Mesothelial cell of epicardium (in vitro differentiated cells): ENCODE data around the gene NCKAP5. TPM values are rescaled to one million over a fixed set of nuclear protein-coding genes. Genes with fewer than 3 reads are reported as not detected.

Source experiments
- DNase-seq, 2 experiments: peaks; one replicate each; pipeline ENCODE4 v3.0.0; 2021; ENCODE audit warnings: low spot score in 2 of 2; ENCODE audit not compliant: unreplicated experiment in 2 of 2
- H3K27ac Mint-ChIP-seq: 2 replicates; pipeline ENCODE4 v1.8.0; 2021; ENCODE audit warnings: mixed read lengths
- H3K27me3 Mint-ChIP-seq: 2 replicates; pipeline ENCODE4 v1.8.0; 2021; ENCODE audit warnings: low read depth, mixed read lengths
- H3K36me3 Mint-ChIP-seq: 2 replicates; pipeline ENCODE4 v1.8.0; 2021; ENCODE audit warnings: mixed read lengths
- H3K4me1 Mint-ChIP-seq: 2 replicates; pipeline ENCODE4 v1.8.0; 2021; ENCODE audit warnings: mixed read lengths
- H3K4me3 Mint-ChIP-seq: 2 replicates; pipeline ENCODE4 v1.8.0; 2021; ENCODE audit warnings: mild to moderate bottlenecking, moderate library complexity, mixed read lengths
- H3K9me3 Mint-ChIP-seq: 2 replicates; pipeline ENCODE4 v1.8.0; 2021; ENCODE audit warnings: mixed read lengths
- total RNA-seq: library from RNA; stranded (reverse); gene quantifications from 3 replicates; pipeline ENCODE4 v1.2.1, GENCODE V29; 2021
- TF ChIP-seq, protein P1 (sequence below): fragments of 200-600 bp; sonication (generic); IDR thresholded peaks from one replicate; pipeline ENCODE4 v1.5.0; 2021; ENCODE audit warnings: antibody characterized with exemption; ENCODE audit not compliant: unreplicated experiment

Gene NCKAP5
- total RNA-seq, 1 donor from 2014 or later, result 2.1 TPM

DNA sequence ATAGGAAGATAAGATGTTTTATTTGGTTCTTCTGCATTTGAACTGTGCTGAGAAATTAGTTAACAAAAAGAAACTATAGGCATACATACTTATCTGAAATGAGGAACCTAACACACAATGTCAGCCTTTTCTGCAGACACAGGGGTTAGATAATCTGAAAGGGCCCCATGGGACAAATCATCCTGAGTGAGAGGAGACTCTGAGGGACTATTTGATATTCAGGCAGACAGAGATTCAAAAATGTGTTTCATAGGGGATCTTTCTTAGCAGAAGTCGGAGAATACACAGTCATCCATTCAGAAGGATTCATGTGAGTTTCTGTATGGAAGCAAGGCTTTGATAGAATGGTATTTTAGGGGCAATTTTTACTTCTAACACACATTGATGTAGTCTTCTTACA, 79.1 kb downstream of the NCKAP5 start:
- TF ChIP-seq, protein P1, sequence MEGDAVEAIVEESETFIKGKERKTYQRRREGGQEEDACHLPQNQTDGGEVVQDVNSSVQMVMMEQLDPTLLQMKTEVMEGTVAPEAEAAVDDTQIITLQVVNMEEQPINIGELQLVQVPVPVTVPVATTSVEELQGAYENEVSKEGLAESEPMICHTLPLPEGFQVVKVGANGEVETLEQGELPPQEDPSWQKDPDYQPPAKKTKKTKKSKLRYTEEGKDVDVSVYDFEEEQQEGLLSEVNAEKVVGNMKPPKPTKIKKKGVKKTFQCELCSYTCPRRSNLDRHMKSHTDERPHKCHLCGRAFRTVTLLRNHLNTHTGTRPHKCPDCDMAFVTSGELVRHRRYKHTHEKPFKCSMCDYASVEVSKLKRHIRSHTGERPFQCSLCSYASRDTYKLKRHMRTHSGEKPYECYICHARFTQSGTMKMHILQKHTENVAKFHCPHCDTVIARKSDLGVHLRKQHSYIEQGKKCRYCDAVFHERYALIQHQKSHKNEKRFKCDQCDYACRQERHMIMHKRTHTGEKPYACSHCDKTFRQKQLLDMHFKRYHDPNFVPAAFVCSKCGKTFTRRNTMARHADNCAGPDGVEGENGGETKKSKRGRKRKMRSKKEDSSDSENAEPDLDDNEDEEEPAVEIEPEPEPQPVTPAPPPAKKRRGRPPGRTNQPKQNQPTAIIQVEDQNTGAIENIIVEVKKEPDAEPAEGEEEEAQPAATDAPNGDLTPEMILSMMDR, result no peak
- no peak overlapping the region for H3K4me3 Mint-ChIP-seq
- H3K4me1 Mint-ChIP-seq, result no peaks in the 10 kb centered on the region
- no peak overlapping the region for H3K27ac Mint-ChIP-seq
- DNase-seq, result no peak
- peaks cover 28% of the 10 kb centered on the region for H3K27me3 Mint-ChIP-seq
- H3K9me3 Mint-ChIP-seq, result no peaks in the 10 kb centered on the region
- H3K36me3 Mint-ChIP-seq, result no peaks in the 10 kb centered on the region

DNA sequence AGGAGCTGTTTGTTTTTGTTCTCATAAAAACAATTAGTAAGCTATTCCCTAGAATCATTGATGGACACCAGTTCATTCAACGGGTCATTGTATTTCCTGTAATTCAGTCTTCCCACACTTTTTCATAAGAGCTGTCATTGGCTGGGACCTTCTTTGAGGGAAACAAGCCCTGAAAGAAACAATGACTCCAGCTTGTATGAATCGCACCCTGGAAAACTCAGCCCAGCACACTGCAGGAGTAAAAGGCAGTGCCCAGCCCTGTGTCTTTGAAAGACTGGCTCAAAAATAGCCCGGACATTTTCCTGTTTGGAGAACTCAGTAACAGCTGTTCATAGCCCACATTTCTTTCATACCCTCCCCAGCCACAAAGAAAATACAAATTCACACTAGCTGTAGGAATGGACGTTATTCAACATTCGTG, 81.5 kb downstream of the NCKAP5 start:
- no peak for DNase-seq
- no peak overlapping the region for H3K4me3 Mint-ChIP-seq
- H3K27me3 Mint-ChIP-seq, result peaks cover 33% of the 10 kb centered on the region
- H3K27ac Mint-ChIP-seq, result no peak overlapping the region
- no peaks in the 10 kb centered on the region for H3K4me1 Mint-ChIP-seq
- H3K9me3 Mint-ChIP-seq, result no peaks in the 10 kb centered on the region
- H3K36me3 Mint-ChIP-seq, result no peaks in the 10 kb centered on the region
- TF ChIP-seq, protein P1, result no peak

DNA sequence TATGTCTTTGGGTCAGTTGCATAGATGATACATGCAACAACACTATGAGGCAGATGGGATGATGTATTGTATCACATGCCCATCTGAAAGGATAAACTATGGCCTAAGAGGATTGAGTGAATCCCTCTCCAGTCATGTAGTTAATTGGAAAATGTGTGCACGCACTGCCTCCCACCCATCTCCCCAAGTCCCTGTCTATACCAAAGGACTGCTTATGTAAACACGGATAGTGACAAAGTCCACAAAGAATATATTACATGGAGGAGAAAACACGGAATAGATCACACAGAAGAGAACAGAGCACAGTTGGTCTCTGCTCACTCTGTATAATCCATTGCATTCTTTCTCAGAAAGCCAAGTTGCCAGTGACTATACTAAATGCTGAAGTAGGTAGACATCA, 82.4 kb downstream of the NCKAP5 start:
- TF ChIP-seq, protein P1, result no peak
- no peak for DNase-seq
- Mint-ChIP-seq H3K27me3 (peaks cover 32% of the 10 kb centered on the region), H3K4me1 (no peaks in the 10 kb centered on the region), H3K4me3 (no peak overlapping the region), H3K36me3 (no peaks in the 10 kb centered on the region), H3K27ac (no peak overlapping the region), H3K9me3 (no peaks in the 10 kb centered on the region)

DNA sequence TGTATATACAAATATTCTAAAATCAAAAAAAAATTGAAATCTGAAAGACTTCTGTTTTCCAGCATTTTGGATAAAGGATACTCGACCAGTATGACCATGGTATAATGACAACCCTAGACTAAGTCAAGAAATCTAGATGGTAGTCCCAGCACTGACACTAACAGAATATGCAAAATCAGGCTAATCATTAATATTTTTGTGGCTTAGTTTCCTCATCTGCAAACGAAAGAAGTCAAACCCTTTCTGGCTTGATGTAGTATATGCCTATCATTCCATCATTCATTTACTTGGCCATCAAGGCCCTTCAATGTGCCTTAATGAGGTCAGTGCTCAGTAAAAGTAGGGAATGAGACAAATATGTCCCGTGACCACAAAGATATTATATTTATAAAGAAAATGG, 83.5 kb downstream of the NCKAP5 start:
- H3K27ac Mint-ChIP-seq, result no peak overlapping the region
- H3K9me3 Mint-ChIP-seq, result no peaks in the 10 kb centered on the region
- DNase-seq, result no peak
- TF ChIP-seq, protein P1, result no peak
- H3K4me1 Mint-ChIP-seq, result no peaks in the 10 kb centered on the region
- H3K4me3 Mint-ChIP-seq, result no peak overlapping the region
- H3K36me3 Mint-ChIP-seq, result no peaks in the 10 kb centered on the region
- H3K27me3 Mint-ChIP-seq, result peaks cover 27% of the 10 kb centered on the region

DNA sequence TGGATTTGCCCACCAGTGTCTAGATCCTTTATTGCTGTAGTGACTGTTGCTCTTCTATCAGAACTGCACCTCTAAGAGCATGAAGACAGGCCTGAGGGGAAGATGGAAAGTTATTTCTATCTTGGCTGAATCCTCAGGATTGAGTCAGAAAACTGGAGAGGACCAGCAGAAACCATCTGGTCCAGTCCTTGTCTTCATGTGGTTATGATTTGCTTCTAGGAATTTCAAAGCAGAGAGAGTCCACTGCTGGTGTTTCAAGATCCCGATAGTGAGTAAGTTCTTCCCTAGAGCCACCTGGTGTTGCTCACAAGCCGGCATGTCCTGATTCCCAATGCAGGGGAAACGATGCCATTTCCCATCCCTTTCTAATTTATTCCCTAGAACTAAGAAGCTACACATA, 84.2 kb downstream of the NCKAP5 start:
- H3K9me3 Mint-ChIP-seq, result no peaks in the 10 kb centered on the region
- no peak overlapping the region for H3K27ac Mint-ChIP-seq
- TF ChIP-seq, protein P1, result no peak
- no peaks in the 10 kb centered on the region for H3K36me3 Mint-ChIP-seq
- no peak for DNase-seq
- no peak overlapping the region for H3K4me3 Mint-ChIP-seq
- peaks cover 23% of the 10 kb centered on the region for H3K27me3 Mint-ChIP-seq
- no peaks in the 10 kb centered on the region for H3K4me1 Mint-ChIP-seq

DNA sequence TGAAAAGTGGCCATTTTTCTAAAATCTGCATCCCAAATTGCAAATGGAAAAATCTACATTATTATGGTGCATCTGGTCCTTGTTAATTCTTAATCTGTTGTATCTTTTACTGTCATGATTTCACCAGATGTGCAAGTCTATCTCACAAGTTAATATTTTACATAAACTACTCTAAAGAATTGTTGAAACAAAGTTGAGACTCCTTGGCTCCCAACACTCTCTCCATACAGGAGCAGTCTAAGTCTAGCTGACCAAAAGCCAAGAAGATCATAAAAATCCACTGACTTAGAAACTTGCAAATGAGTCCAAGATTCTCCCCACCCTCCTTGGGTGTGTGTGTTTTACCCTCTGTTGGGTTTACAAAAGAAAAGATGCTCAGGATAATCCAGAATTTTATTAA, 85.1 kb downstream of the NCKAP5 start:
- TF ChIP-seq, protein P1, result no peak
- Mint-ChIP-seq H3K4me3 (no peak overlapping the region), H3K4me1 (no peaks in the 10 kb centered on the region), H3K9me3 (no peaks in the 10 kb centered on the region), H3K36me3 (no peaks in the 10 kb centered on the region), H3K27ac (no peak overlapping the region), H3K27me3 (peaks cover 22% of the 10 kb centered on the region)
- no peak for DNase-seq
